ENCODE measurements around the gene ETNK1.

DNA sequence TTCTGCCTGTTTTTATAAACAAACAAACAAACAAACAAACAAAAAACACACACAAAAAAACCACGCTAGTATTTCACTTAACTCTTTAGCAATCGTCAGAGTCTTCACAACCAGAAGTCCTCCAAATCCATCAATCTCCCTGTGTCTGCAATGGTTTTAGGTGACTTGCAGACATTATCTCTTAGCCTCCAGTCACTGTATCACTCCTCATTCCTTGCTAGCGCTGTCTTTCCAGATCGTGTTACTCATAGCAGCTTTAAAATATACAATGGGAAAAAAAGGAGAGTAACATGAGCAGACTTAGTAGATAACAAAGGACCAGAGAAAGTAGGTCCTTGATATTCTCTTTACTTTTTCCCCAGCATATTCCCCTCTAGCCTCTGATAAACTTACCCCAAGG lies 15.5 kb upstream of the ETNK1 start:
- TF ChIP-seq, protein P1, sequence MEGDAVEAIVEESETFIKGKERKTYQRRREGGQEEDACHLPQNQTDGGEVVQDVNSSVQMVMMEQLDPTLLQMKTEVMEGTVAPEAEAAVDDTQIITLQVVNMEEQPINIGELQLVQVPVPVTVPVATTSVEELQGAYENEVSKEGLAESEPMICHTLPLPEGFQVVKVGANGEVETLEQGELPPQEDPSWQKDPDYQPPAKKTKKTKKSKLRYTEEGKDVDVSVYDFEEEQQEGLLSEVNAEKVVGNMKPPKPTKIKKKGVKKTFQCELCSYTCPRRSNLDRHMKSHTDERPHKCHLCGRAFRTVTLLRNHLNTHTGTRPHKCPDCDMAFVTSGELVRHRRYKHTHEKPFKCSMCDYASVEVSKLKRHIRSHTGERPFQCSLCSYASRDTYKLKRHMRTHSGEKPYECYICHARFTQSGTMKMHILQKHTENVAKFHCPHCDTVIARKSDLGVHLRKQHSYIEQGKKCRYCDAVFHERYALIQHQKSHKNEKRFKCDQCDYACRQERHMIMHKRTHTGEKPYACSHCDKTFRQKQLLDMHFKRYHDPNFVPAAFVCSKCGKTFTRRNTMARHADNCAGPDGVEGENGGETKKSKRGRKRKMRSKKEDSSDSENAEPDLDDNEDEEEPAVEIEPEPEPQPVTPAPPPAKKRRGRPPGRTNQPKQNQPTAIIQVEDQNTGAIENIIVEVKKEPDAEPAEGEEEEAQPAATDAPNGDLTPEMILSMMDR (IDR thresholded peaks at IDR 0.05), result no peak
- TF ChIP-seq POLR2A (IDR thresholded peaks at IDR 0.05), result no peak

All from thyroid gland (tissue), 4 donors.